Parathyroid adenoma (tissue), 2 donors: Measurements from ENCODE around the gene CNN2.
"Not testable (repeated sequence)": the region's sequence is repeated elsewhere in the genome, so short reads cannot be mapped to it uniquely, and the experiment has no call there.

ENCODE experiments used
- H2AFZ ChIP-seq: fragments of 300-600 bp; sonication (generic); one replicate; pipeline ENCODE4 v1.7.0; 2017; ENCODE audit warnings: antibody characterized with exemption, mild to moderate bottlenecking
- H3K27ac ChIP-seq: fragments of 300-600 bp; sonication (generic); one replicate; pipeline ENCODE4 v1.7.0; 2017
- H3K27me3 ChIP-seq: fragments of 300-600 bp; sonication (generic); one replicate; pipeline ENCODE4 v1.7.0; 2017; ENCODE audit warnings: low read length; ENCODE audit not compliant: control insufficient read depth, insufficient read depth
- H3K36me3 ChIP-seq: fragments of 300-600 bp; sonication (generic); one replicate; pipeline ENCODE4 v1.7.0; 2017; ENCODE audit warnings: low read length; ENCODE audit not compliant: control insufficient read depth, insufficient read depth
- H3K4me1 ChIP-seq: fragments of 300-600 bp; sonication (generic); one replicate; pipeline ENCODE4 v1.7.0; 2017; ENCODE audit warnings: control low read depth
- H3K4me2 ChIP-seq: fragments of 300-600 bp; sonication (generic); one replicate; pipeline ENCODE4 v1.7.0; 2017; ENCODE audit warnings: low read length
- H3K4me3 ChIP-seq: fragments of 300-600 bp; sonication (generic); one replicate; pipeline ENCODE4 v1.7.0; 2017; ENCODE audit warnings: low read depth, low read length
- H3K79me2 ChIP-seq: fragments of 300-600 bp; sonication (generic); one replicate; pipeline ENCODE4 v1.7.0; 2017; ENCODE audit warnings: control low read depth
- H3K9ac ChIP-seq: fragments of 300-600 bp; sonication (generic); one replicate; pipeline ENCODE4 v1.7.0; 2017; ENCODE audit warnings: mild to moderate bottlenecking
- H3K9me3 ChIP-seq: fragments of 300-600 bp; sonication (generic); one replicate; pipeline ENCODE4 v1.7.0; 2017; ENCODE audit warnings: low read length; ENCODE audit not compliant: control insufficient read depth
- TF ChIP-seq, protein P1 (sequence below): fragments of 300-600 bp; sonication (generic); IDR thresholded peaks from one replicate; pipeline ENCODE4 v1.7.0; 2017; ENCODE audit warnings: antibody characterized with exemption, mild to moderate bottlenecking
- donor health status: primary hyperparathyroidism.

Gene CNN2

DNA sequence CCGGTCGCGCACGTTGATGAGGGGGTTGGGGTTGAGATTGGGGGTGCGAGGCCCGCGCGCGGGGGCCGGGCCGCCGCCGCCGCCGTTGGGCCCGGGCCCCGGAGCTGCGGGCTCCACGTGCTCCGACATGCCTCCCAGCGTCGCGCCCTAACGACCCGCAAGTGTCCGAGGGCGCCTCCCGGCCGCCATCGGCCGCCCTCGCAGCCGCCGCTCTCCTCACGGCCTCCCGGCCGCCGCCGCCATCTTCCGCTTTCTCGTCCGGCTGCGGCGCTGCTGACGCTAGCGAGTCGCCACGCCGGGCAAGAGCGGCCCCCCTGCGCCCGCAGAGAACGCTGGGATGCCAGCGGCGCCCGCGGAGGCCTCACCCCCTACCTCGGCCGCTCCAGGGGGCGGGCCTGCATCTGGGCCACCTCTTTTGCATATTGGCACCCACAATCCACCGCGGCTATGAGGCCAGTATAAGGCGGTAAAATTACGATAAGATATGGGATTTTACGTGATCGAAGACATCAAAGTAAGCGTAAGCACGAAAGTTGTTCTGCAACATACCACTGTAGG lies 5.5 kb upstream of the CNN2 start, which contains the start of gene TMEM259:
TMEM259 (minus strand) TSS at position 256 of the 558 bp plus-strand sequence; CDS start at position 129, 127 bp downstream.
- TF ChIP-seq, protein P1, sequence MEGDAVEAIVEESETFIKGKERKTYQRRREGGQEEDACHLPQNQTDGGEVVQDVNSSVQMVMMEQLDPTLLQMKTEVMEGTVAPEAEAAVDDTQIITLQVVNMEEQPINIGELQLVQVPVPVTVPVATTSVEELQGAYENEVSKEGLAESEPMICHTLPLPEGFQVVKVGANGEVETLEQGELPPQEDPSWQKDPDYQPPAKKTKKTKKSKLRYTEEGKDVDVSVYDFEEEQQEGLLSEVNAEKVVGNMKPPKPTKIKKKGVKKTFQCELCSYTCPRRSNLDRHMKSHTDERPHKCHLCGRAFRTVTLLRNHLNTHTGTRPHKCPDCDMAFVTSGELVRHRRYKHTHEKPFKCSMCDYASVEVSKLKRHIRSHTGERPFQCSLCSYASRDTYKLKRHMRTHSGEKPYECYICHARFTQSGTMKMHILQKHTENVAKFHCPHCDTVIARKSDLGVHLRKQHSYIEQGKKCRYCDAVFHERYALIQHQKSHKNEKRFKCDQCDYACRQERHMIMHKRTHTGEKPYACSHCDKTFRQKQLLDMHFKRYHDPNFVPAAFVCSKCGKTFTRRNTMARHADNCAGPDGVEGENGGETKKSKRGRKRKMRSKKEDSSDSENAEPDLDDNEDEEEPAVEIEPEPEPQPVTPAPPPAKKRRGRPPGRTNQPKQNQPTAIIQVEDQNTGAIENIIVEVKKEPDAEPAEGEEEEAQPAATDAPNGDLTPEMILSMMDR = no peak
- no peaks in the 10 kb centered on the region for H3K27me3 ChIP-seq
- H3K79me2 ChIP-seq = peaks cover 40% of the 10 kb centered on the region
- peak within 1 kb of the TSS; percentile 88 for H3K27ac ChIP-seq
- peak within 1 kb of the TSS; percentile 95 for H3K4me2 ChIP-seq
- H3K4me3 ChIP-seq = peak within 1 kb of the TSS; percentile 93
- peaks cover 25% of the 10 kb centered on the region for H3K4me1 ChIP-seq
- H3K9ac ChIP-seq = peak within 1 kb of the TSS; percentile 55
- no peaks in the 10 kb centered on the region for H3K9me3 ChIP-seq
- H3K36me3 ChIP-seq = no peaks in the 10 kb centered on the region
- H2AFZ ChIP-seq = peak within 1 kb of the TSS; percentile 68

DNA sequence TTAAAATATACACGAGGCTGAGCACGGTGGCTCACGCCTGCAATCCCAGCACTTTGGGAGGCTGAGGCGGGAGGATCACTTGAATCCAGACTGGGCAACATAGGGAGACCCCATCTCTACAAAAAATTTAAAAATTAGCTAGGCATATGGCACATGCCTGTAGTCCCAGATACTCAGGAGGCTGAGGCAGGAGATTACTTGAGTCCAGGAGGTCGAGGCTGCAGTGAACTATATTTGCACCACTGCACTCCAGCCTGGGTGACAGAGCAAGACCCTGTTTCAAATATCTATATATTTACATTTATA lies 2.6 kb upstream of the CNN2 start:
- H3K9ac ChIP-seq, H3K27ac ChIP-seq, H3K4me3 ChIP-seq, H3K4me2 ChIP-seq, H3K27me3 ChIP-seq, H2AFZ ChIP-seq, H3K9me3 ChIP-seq, H3K4me1 ChIP-seq, H3K36me3 ChIP-seq: not testable (repeated sequence)
- peaks cover 18% of the 10 kb centered on the region for H3K79me2 ChIP-seq

DNA sequence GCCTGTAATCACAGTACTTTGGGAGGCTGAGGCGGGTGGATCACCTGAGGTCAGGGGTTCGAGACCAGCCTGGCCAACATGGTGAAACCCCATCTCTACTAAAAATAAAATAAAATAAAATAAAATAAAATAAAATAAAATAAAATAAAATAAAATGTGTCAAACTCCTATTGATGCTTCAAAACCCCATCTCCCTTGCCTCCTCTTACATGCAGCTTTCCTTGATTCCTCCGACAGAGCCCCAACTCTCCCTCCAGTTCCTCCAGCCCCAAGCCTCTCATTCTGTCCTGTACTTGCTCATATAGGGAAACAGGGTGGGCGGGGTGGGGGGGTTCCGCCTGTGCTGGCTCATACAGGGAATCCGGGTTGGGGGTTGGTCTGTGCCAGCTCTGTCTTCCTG lies 1.3 kb upstream of the CNN2 start:
- H3K4me2 ChIP-seq, H3K79me2 ChIP-seq, H3K4me3 ChIP-seq, H3K4me1 ChIP-seq, H3K27ac ChIP-seq, H3K9me3 ChIP-seq, H3K9ac ChIP-seq, H3K36me3 ChIP-seq, H3K27me3 ChIP-seq, H2AFZ ChIP-seq: not testable (repeated sequence)

GRCh38 chr19:1026783-1027649 lies 608 bp downstream of the CNN2 start:
- H3K4me2 ChIP-seq = peak overlapping the region; percentile 32
- H3K4me3 ChIP-seq = peak overlapping the region; percentile 49
- H3K27ac ChIP-seq = no peak overlapping the region
- H3K27me3 ChIP-seq = no peaks in the 10 kb centered on the region
- no peak overlapping the region for H3K9ac ChIP-seq
- no peaks in the 10 kb centered on the region for H3K79me2 ChIP-seq
- no peaks in the 10 kb centered on the region for H3K4me1 ChIP-seq
- TF ChIP-seq, protein P1 = no peak
- H2AFZ ChIP-seq = peak overlapping the region; percentile 47
- no peaks in the 10 kb centered on the region for H3K9me3 ChIP-seq
- no peaks in the 10 kb centered on the region for H3K36me3 ChIP-seq

DNA sequence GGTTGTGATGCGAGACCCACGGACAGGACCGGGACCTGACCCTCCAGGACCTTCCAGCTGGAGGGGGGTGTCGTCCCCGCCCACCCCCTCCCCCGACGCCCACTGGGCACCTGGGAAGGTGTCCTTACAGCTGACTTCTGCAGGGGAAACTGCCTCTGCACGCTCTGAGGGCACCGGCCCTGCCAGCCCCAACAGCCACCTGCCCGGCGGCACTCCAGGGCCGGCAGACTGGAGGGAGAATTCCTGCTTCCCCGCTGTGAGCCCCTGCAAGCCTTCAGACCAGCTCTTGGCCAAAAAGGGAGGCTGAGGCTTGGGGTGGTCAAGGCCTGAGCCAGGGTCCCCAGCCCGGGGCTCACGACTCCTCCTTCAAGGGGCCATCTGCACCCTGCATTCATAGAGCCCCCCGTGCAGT lies 1.2 kb downstream of the CNN2 start:
- Histone ChIP-seq H3K79me2 (no peaks in the 10 kb centered on the region), H3K4me3 (peak overlapping the region; percentile 36), H3K4me2 (peak overlapping the region; percentile 32), H3K27ac (no peak overlapping the region), H3K36me3 (no peaks in the 10 kb centered on the region), H3K27me3 (no peaks in the 10 kb centered on the region), H3K9me3 (no peaks in the 10 kb centered on the region), H3K4me1 (no peaks in the 10 kb centered on the region), H3K9ac (no peak overlapping the region), H2AFZ (no peak overlapping the region)
- TF ChIP-seq, protein P1 = no peak
